DND-41 (cell line): Measurements from ENCODE around the gene SYCP2L.

Source experiments
- CTCF ChIP-seq: IDR thresholded peaks from 2 replicates; pipeline ENCODE4 v1.5.1; 2012; ENCODE audit warnings: borderline replicate concordance, low read length, moderate library complexity, mild to moderate bottlenecking; ENCODE audit not compliant: poor library complexity, severe bottlenecking; ENCODE audit errors: extremely low read depth
- EZH2 ChIP-seq: IDR thresholded peaks from 3 replicates; pipeline ENCODE4 v1.6.1; 2012; ENCODE audit warnings: borderline replicate concordance, low read depth, mild to moderate bottlenecking, moderate library complexity, low read length, inconsistent platforms; ENCODE audit not compliant: severe bottlenecking

DNA sequence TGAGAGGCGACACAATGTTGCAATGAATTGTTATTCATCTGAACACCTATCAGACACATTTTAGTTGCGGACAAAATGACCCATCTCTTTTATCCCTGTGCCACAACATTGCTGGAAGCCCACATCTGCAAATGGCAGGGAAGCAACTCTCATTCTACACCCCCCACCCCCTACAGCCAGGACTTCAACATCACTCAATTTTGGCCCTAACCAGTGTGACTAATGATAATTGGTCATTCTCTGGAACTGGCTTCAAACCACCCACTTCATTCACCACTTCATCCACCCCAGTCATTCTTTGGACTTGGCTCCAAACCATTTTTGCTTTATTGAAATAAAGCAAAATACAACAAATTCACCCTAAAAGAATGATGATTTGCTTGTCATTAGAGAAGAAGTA is 6.5 kb upstream of the SYCP2L start:
- TF ChIP-seq CTCF, result no peak
- no peak for TF ChIP-seq EZH2
